GM18526 (cell line): ENCODE measurements around the gene SPSB1.

Experiments used
- POLR2A ChIP-seq: IDR thresholded peaks from 3 replicates; pipeline ENCODE4 v1.6.1; 2011; ENCODE audit not compliant: insufficient read length; ENCODE audit errors: extremely low read depth

SPSB1 gene

GRCh38 chr1:9410737-9411297 lies 118.1 kb downstream of the SPSB1 start:
- no peak for TF ChIP-seq POLR2A

DNA sequence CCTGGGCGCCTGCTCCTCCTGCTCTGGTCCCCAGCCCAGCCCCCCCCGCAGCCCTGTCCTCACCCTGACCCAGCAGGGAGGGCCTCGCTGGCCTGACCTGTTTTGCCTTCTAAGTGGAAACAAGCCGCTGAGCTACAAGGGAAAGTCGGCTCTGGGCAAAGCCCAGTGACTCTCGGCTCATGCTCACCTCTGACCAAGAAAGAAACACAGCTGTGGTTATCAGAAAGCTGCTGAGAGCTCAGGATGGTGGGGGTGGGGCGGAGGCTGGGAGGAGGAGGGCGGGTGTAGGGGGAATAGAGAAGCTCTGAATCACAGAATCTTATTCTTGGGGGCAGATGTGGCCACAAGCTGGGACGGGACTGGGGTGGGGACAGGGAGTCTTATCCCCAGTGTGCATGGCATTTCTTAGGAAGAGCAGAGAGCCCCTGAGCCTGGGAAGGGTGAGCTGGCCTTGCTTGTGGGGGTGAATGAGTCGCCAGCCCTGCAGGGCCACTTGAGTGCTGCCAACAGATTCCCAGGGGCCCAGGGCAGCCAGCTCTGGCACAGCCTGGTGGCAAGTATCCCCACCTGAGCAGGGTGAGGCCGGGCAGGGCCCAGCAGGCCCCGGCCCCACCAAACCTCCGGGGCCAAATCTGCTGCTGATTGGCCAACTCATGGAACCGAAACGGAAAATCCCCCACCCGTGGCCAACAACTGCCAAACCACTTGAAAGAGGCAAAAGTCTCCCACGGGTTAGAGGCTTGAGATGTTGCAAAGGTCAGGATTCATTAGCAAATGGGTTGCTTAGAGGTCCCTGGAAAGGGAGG lies 120.6 kb downstream of the SPSB1 start:
- no peak for TF ChIP-seq POLR2A

GRCh38 chr1:9413877-9414213 lies 121.2 kb downstream of the SPSB1 start:
- no peak for TF ChIP-seq POLR2A

DNA sequence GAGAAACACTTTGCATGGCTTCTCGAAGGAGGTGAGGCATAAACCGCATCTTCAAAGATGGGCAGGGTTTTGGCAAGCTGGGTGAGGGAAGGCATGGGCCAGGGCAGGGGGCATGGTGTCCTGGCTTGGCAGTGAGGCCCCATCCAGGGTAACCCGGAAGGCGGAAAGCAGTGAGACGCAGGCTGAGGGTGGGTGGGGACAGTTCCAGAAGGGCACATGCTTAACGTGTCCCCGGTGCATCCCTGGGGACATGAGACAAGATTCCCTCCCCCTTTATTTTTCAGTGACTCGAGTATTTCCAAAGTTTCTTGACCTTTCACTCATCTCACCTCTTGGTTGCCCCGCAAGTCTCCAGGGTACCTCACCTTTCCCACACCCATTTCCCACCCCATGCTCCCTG lies 123.8 kb downstream of the SPSB1 start:
- TF ChIP-seq POLR2A, result no peak

GRCh38 chr1:9416918-9417500 lies 124.3 kb downstream of the SPSB1 start:
- no peak for TF ChIP-seq POLR2A

- TF ChIP-seq POLR2A, result no peak
These were observed 125.0 kb downstream of the SPSB1 start for GRCh38 chr1:9417695-9418094.

DNA sequence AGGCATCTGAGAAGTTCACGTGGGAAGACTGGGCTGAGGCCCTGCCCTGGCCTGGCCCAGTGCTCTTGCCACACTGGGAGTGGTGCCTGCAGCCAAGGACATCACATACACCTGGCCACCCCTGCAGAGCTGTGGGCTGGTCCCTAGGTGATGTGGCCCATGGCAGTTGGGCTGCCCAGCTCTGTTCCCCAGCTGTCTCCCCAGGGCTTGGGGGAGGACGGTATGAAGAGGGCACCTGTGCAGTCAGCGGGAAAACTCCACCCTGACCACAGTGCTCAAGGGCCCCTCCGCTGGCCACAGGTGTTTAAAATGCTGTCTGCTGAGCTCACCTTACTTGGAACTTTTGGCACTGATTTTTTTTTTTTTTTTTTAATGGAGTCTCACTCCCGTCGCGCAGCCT lies 126.2 kb downstream of the SPSB1 start:
- TF ChIP-seq POLR2A, result no peak
